ENCODE measurements around the gene PCID2. TPM values are rescaled to one million over a fixed set of nuclear protein-coding genes. Genes with fewer than 3 reads are reported as not detected.

Gene PCID2
- total RNA-seq, 1 experiment from 2014 or later, result 64.6 TPM

GRCh38 chr13:113229161-113229560 lies 20.7 kb upstream of the PCID2 start:
- DNase-seq, result no peak
- H3K27me3 ChIP-seq, result no peaks in the 10 kb centered on the region
- no peak overlapping the region for H3K27ac ChIP-seq
- H3K9me3 ChIP-seq (replicated peaks), result no peaks in the 10 kb centered on the region
- H3K4me3 ChIP-seq, result no peak overlapping the region
- H3K36me3 ChIP-seq, result peaks cover 7% of the 10 kb centered on the region; the same call in 1 of the 2 replicates
- no peaks in the 10 kb centered on the region for H3K4me1 ChIP-seq

- H3K9me3 ChIP-seq (replicated peaks), result no peaks in the 10 kb centered on the region
- no peaks in the 10 kb centered on the region for H3K4me1 ChIP-seq
- H3K4me3 ChIP-seq, result no peak overlapping the region
- H3K27ac ChIP-seq, result no peak overlapping the region
- H3K36me3 ChIP-seq, result peaks cover 7% of the 10 kb centered on the region; the same call in 1 of the 2 replicates
- no peak for DNase-seq
- no peaks in the 10 kb centered on the region for H3K27me3 ChIP-seq
Observed at GRCh38 chr13:113226873-113227450, 18.5 kb upstream of the PCID2 start.

DNA sequence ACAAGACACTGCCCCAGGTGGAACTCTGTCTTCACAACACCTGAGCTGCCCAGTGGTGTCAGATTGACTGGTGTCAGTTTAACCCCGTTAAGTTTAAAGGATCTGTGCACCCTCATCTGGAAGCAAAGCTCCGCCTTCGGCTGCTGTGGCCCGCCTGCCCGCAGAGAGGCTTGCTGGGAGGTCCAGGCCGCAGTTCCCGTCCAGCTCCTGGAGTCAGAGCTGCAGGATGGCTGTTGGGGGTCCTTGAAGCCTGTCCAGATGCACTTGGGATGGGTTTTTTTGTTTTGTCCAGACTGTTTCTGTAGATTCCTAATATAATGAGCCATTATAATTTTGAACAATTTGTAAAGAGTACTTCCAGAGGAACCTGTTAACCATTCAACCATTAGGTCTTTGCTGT lies 17.0 kb upstream of the PCID2 start:
- Histone ChIP-seq H3K4me1 (no peaks in the 10 kb centered on the region), H3K4me3 (no peak overlapping the region), H3K27ac (no peak overlapping the region), H3K36me3 (peaks cover 16% of the 10 kb centered on the region), H3K27me3 (no peaks in the 10 kb centered on the region), H3K9me3 (replicated peaks) (no peaks in the 10 kb centered on the region)
- DNase-seq, result no peak

- Histone ChIP-seq H3K9me3 (replicated peaks) (no peaks in the 10 kb centered on the region), H3K27ac (no peak overlapping the region), H3K27me3 (no peaks in the 10 kb centered on the region), H3K4me1 (no peaks in the 10 kb centered on the region), H3K4me3 (no peak overlapping the region), H3K36me3 (peaks cover 16% of the 10 kb centered on the region)
- DNase-seq, result no peak
Observed at GRCh38 chr13:113224486-113224885, 16.0 kb upstream of the PCID2 start.

DNA sequence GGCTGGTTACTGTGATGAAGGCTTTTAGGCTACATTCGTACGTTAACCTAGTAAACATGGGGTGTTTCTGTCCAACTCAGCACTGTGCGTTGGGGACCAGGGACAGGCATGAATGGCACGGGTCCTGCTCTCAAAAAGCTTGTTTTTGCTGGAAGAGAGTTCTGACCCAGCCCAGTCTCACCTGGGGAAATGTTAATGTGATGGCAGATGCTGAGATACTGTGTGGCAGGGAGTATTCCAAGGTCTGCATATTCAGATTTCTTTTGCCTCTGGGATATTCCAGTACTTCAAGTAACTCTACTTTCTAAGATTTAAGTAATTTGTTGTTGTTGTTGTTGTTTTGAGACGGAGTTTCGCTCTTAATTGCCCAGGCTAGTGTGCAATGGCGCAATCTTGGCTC lies 14.6 kb upstream of the PCID2 start:
- Histone ChIP-seq H3K4me1 (no peaks in the 10 kb centered on the region), H3K27me3 (no peaks in the 10 kb centered on the region), H3K27ac (no peak overlapping the region), H3K4me3 (no peak overlapping the region), H3K36me3 (peaks cover 16% of the 10 kb centered on the region), H3K9me3 (replicated peaks) (no peaks in the 10 kb centered on the region)
- DNase-seq, result no peak

- peaks cover 11% of the 10 kb centered on the region for H3K36me3 ChIP-seq
- no peak overlapping the region for H3K4me3 ChIP-seq
- H3K4me1 ChIP-seq, result peaks cover 6% of the 10 kb centered on the region; the same call in 1 of the 2 replicates
- no peaks in the 10 kb centered on the region for H3K9me3 ChIP-seq (replicated peaks)
- no peak overlapping the region for H3K27ac ChIP-seq
- peak in 1 of 2 experiments; percentile 14 for DNase-seq
- H3K27me3 ChIP-seq, result no peaks in the 10 kb centered on the region
Observed at GRCh38 chr13:113220877-113221276, 12.4 kb upstream of the PCID2 start.

GRCh38 chr13:113220141-113220598 lies 11.7 kb upstream of the PCID2 start:
- DNase-seq, result no peak
- no peak overlapping the region for H3K27ac ChIP-seq
- H3K27me3 ChIP-seq, result no peaks in the 10 kb centered on the region

DNA sequence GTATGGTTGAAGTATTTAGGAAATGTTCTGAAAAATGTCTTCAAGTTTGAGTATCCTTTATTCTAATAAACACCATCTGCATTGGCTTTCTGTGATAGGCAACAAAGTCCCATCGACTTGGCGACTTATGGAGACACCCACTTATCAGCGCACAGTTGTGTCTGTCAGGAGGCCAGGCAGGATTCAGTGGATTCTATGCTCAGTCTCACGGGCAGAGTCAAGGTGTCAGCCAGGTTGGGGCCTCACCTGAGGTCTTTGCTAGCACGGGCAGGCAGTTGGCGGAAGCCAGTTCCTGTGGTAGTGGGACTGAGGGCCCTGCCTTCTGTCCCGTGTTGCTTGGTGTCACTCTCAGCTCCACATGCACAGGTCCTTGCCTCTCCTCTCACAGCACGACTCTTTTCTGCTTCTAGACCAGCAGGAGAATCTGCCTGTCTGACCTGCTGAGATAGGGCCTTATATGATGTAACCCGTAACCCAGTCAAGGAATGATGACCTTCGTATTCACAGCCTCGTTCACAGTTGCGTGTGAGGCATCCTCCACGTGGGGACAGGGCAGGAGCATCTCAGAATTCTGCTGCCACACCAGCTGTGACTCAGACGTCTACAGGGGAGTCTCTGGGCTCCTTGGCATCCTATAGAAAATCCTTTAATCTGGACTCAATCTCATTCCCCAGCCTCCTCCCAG lies 10.9 kb upstream of the PCID2 start:
- no peaks in the 10 kb centered on the region for H3K9me3 ChIP-seq (replicated peaks)
- no peak overlapping the region for H3K27ac ChIP-seq
- peaks cover 9% of the 10 kb centered on the region for H3K36me3 ChIP-seq
- no peak for DNase-seq
- H3K4me3 ChIP-seq, result no peak overlapping the region
- H3K27me3 ChIP-seq, result no peaks in the 10 kb centered on the region
- H3K4me1 ChIP-seq, result peaks cover 6% of the 10 kb centered on the region; the same call in 1 of the 2 replicates

More at GRCh38 chr13:113220141-113220598, 11.7 kb upstream of the PCID2 start:
- peaks cover 6% of the 10 kb centered on the region; the same call in 1 of the 2 replicates for H3K4me1 ChIP-seq
- H3K36me3 ChIP-seq, result peaks cover 10% of the 10 kb centered on the region
- no peaks in the 10 kb centered on the region for H3K9me3 ChIP-seq (replicated peaks)
- H3K4me3 ChIP-seq, result no peak overlapping the region

DNA sequence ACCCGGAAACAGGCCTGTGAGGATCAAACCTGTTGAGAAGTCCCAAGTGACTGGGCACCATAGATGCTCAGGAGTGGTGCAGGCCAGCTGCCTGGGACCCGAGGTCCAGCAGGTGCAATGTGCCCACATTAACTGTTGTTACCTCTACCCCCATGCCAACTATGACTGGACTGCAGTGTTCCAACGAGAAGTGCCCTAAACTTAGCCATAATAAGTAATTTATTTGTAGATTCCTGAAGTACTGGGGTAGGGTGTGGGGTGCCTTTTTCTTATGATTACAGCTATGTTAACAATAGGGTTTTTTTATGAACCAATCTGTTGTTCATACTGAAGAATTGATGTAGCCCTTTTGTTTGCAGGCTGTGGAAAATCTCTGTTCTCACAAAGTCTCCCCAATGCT lies 10.1 kb upstream of the PCID2 start:
- Histone ChIP-seq H3K27me3 (no peaks in the 10 kb centered on the region), H3K27ac (no peak overlapping the region), H3K9me3 (replicated peaks) (no peaks in the 10 kb centered on the region), H3K4me1 (peaks cover 6% of the 10 kb centered on the region; the same call in 1 of the 2 replicates), H3K4me3 (no peak overlapping the region), H3K36me3 (peaks cover 9% of the 10 kb centered on the region)
- DNase-seq, result no peak

- DNase-seq, result peak in 1 of 2 experiments; percentile 11
- H3K27me3 ChIP-seq, result no peaks in the 10 kb centered on the region
- H3K36me3 ChIP-seq, result peaks cover 15% of the 10 kb centered on the region
- no peak overlapping the region for H3K4me3 ChIP-seq
- no peaks in the 10 kb centered on the region for H3K9me3 ChIP-seq (replicated peaks)
- no peak overlapping the region for H3K27ac ChIP-seq
- H3K4me1 ChIP-seq, result peaks cover 6% of the 10 kb centered on the region; the same call in 1 of the 2 replicates
Observed at GRCh38 chr13:113216254-113217048, 8.0 kb upstream of the PCID2 start.

GRCh38 chr13:113211774-113212173 lies 3.3 kb upstream of the PCID2 start:
- H3K4me1 ChIP-seq, result peaks cover 12% of the 10 kb centered on the region; the same call in 1 of the 2 replicates
- H3K27ac ChIP-seq, result no peak overlapping the region
- DNase-seq, result peak in 1 of 2 experiments; percentile 21
- no peak overlapping the region for H3K4me3 ChIP-seq
- H3K27me3 ChIP-seq, result no peaks in the 10 kb centered on the region
- H3K9me3 ChIP-seq (replicated peaks), result no peaks in the 10 kb centered on the region
- H3K36me3 ChIP-seq, result peaks cover 8% of the 10 kb centered on the region

- Histone ChIP-seq H3K4me1 (peaks cover 7% of the 10 kb centered on the region; the same call in 1 of the 2 replicates), H3K36me3 (peaks cover 8% of the 10 kb centered on the region), H3K27me3 (no peaks in the 10 kb centered on the region), H3K9me3 (replicated peaks) (no peaks in the 10 kb centered on the region), H3K4me3 (peak overlapping the region; percentile 91; the same call in 1 of the 2 replicates), H3K27ac (no peak overlapping the region)
- DNase-seq, result no peak
Observed at GRCh38 chr13:113210833-113211232, 2.4 kb upstream of the PCID2 start.

GRCh38 chr13:113209759-113210421 lies 1.4 kb upstream of the PCID2 start:
- DNase-seq, result peak; percentile 29 to 53
- Histone ChIP-seq H3K27ac (peak overlapping the region; percentile 29; the same call in 1 of the 2 replicates), H3K27me3 (no peaks in the 10 kb centered on the region), H3K4me1 (peaks cover 7% of the 10 kb centered on the region; the same call in 1 of the 2 replicates), H3K9me3 (replicated peaks) (no peaks in the 10 kb centered on the region), H3K36me3 (peaks cover 8% of the 10 kb centered on the region), H3K4me3 (peak overlapping the region; percentile 91)

DNA sequence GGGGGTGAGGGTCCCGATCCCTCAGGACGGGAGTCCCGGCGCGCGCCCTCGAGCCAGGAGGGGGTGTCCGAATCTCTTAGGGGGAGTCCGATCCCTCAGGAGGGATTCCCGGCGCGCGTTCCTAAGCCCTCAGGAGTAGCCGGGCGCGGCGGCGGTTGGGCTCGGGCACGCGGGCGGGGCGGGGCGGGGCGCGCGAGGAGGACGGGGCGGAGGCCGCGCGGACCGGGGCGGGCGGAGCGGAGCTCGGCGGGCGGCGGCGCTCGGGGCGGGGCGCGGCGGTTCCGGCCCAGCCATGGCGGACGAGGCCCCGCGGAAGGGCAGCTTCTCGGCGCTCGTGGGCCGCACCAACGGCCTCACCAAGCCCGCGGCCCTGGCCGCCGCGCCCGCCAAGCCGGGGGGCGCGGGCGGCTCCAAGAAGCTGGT lies 878 bp upstream of the PCID2 start, which contains the start of gene CUL4A:
TSS of gene CUL4A (plus strand) at position 278 of the 423 bp plus-strand sequence. CDS start at position 293, 15 bp downstream.
- no peaks in the 10 kb centered on the region for H3K9me3 ChIP-seq (replicated peaks)
- no peaks in the 10 kb centered on the region for H3K27me3 ChIP-seq
- H3K27ac ChIP-seq, result peak within 1 kb of the TSS; percentile 94
- peak; percentile 71 to 80 for DNase-seq
- H3K36me3 ChIP-seq, result peaks cover 8% of the 10 kb centered on the region
- peaks cover 7% of the 10 kb centered on the region; the same call in 1 of the 2 replicates for H3K4me1 ChIP-seq
- peak within 1 kb of the TSS; percentile 91 for H3K4me3 ChIP-seq

Measured in SJCRH30 (cell line).